GM19467 (cell line): ENCODE results near the gene MYL4.
"Not testable (repeated sequence)": the region's sequence is repeated elsewhere in the genome, so short reads cannot be mapped to it uniquely, and the experiment has no call there.

Experiments
- ATAC-seq: cut with Tn5 transposase; IDR thresholded peaks from one replicate; pipeline ENCODE4 v1.9.1; 2021; ENCODE audit warnings: mild to moderate bottlenecking, moderate library complexity; ENCODE audit not compliant: unreplicated experiment

Gene MYL4

DNA sequence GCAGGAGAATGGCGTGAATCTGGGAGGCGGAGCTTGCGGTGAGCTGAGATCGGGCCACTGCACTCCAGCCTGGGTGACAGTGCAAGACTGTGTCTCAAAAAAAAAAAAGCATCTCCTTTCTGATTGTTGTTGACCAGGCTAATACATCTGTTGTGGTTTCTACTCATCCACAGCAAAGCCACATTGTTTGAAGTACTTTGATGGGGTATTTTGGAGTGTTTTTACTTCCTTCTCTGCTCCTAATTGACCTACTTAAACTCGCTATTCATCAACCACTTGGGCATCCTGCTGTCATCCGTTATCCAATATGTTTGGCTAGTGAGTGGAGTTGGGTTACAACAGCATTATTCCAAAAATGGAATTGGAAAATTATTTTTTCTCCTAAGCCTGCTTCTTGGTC is 16.6 kb upstream of the MYL4 start:
- ATAC-seq, result no peak

GRCh38 chr17:47193931-47194511 is 15.1 kb upstream of the MYL4 start:
- no peak for ATAC-seq

DNA sequence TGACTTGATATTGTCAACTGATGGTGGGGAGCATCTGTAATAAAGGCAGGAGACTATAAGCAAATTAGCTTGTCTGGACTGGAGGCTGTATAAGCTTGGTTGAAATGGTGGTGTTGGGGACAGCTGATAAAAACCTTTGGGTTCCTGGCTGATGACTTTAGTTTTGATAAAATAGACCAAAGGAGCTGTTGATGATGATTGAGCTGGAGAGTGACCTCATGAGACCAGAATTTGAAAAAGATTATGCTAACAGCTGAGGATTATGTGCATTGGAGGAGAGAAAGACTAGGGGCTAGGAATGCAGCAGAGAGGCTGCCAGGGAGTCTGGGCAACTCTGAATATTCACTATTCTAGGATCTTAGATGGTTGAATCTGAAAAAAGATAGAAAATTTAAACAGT is 11.3 kb upstream of the MYL4 start:
- no peak for ATAC-seq

GRCh38 chr17:47199627-47200324 is 9.4 kb upstream of the MYL4 start:
- ATAC-seq, result no peak

DNA sequence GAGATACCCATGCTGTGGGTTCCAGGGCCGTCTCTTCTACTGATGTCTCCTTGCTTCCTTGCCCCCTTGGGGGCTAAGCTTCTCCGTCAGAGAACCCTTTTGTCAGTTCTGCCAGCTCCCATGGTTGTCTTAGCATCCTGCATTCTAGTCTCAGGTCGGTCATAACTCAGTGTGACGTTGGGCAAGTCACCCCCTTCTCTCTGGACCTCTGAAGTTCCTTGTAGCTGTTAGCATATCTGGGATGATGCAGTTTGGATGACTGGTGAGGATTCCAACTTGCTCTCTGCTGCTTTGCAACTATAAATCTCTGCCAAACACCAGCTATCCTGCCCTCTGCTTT is 8.9 kb upstream of the MYL4 start:
- ATAC-seq, result no peak

- no peak for ATAC-seq
Measured at GRCh38 chr17:47201166-47201565, 8.0 kb upstream of the MYL4 start.

DNA sequence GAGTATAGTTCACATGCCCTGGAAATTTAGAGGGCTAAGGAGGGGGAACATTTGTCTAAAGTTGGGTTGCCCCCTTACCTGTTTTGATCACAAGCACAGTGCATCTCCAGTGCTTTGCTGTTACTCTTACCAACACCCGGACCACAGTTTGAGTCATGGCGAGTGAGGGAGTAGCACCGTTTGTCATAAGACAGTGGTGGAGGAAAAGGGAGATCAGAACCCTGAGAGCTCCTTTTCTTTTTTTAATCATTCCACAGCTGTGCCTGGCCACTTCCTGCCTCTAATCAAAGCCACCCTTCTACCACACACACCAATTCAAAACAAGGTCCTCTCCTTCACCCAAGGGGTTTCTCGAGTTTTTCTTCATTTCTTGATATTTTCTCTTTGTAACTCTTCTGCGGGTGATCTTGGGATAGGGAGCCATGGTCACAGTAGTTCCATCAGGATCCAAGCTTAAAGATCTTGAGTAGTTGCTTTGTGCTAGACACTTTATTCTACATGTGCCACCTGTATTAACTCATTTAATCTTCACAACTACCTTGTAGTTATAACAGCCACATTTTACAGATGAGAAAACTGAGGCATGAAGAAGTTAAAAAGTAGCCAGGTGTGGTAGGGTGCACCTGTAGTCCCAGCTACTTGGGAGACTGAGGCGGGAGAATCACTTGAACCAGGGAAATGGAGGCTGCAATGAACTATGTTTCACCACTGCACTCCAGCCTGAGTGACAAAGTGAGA is 5.0 kb upstream of the MYL4 start:
- ATAC-seq, result no peak

DNA sequence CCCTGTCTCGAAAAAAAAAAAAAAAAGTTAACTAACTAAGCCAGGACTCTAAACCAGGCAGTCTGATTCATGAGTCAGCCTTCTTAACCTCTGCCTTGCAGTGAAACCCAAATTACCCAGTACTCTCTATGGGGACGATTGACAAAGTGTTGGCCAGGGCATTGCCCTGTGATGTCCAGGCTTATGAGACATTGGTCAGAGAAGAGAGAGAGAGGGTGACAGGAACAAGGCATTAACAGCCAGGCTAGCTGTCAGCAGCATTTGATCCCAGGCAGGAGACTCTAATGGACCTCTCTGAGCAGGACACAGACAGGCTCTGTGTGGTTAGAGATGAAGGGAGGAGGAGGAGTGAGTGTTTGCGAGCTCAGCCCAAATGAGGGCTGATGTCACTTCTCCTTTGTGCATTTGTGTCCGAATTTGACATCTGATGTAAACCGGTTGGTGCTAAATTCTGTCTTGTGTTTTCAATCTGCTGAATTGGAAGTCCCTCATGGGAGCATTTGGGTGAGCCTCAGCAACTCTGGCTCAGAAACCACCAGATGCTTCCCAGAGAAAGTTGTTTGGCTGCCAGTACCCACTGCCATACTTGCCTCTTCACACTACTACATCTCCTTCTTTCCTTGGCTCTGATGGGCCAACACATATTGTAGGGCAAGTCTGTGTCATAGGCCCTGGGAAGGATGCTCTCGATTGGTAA is 4.3 kb upstream of the MYL4 start:
- peak; percentile 44 for ATAC-seq

- ATAC-seq, result peak; percentile 52
Measured at GRCh38 chr17:47205419-47205963, 3.7 kb upstream of the MYL4 start.

DNA sequence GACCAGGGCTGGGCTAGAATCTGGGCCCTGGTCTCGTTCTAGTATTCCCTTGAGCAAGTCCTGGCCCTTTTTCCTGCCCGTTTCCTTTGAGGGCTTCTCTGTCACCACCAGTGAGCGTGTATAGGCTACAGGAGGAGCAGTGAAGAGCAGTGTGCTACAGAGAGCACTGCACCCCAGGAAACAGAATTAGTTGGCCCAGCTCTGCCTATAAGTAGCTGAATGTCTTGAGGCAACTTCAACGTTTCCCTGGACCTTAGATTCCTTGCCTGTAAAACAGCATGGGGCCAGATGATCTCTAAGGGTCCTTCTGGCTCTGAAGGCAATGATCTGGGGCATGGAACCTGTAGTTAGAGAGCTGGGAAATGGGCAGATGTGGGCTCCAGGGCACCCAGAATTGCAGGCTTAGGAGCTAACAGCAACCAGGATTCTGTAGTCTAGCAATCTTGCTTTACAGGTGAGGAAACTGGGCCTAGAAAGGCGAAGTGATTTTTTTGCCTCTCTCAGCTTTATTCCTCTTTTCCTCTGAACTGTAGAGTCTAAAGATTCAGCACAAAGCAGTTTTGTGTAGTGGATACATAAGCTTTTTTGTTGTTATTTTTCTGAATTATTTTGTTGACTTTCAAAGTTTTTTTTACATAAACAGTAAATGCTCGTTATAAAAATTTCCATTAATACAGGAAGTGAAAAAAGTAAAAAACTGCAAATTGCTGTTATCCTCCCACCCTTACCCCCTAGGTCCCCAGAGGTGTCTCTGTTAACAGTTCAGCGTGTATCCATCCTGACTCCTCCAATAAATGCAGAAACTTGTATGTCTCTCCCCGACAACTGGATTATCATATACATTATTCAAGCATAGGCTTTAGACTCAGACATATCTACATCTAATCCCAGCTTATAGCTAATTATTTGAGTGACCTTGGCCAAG is 1.7 kb upstream of the MYL4 start:
- no peak for ATAC-seq

GRCh38 chr17:47209499-47209898 is 351 bp downstream of the MYL4 start:
- no peak for ATAC-seq

DNA sequence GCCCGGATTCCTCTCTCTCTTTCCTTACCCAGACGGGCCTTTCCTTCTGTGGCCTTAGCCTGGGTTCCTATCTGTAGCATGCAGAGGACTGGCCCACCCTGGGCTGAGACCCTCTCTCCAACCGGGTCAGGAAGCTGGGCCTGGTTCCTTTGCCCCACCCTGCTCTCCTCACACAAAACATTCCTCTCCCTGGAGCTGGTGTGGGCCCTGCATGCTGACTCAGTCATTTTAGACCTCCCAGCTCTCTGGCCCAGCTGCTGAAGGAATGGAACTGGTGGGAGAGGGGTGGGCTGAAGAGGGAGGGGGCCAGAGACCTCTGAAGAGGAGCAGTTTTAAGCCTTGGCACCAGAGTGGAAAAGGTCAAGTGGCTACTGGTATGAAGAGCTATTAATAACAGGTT is 957 bp downstream of the MYL4 start:
- ATAC-seq, result no peak

- ATAC-seq, result no peak
Measured at GRCh38 chr17:47210779-47211178, 1.6 kb downstream of the MYL4 start.

- ATAC-seq, result no peak
Measured at GRCh38 chr17:47212458-47212857, 3.3 kb downstream of the MYL4 start.

- no peak for ATAC-seq
Measured at GRCh38 chr17:47213540-47213939, 4.4 kb downstream of the MYL4 start.

- no peak for ATAC-seq
Measured at GRCh38 chr17:47214931-47215330, 5.8 kb downstream of the MYL4 start.

GRCh38 chr17:47216821-47217220 is 7.7 kb downstream of the MYL4 start:
- ATAC-seq, result not testable (repeated sequence)

GRCh38 chr17:47217279-47217678 is 8.1 kb downstream of the MYL4 start:
- not testable (repeated sequence) for ATAC-seq

- no peak for ATAC-seq
Measured at GRCh38 chr17:47218896-47219430, 9.8 kb downstream of the MYL4 start.
